Activated T-helper 1 cell treated with Interleukin-2 at 50 U/mL for 16 hours (primary cell): ENCODE measurements around the gene ANKRD55.
"Not testable (repeated sequence)": the region's sequence is repeated elsewhere in the genome, so short reads cannot be mapped to it uniquely, and the experiment has no call there.

Experiments used
- DNase-seq: peaks from one replicate; pipeline ENCODE4 v3.0.0-alpha.2; 2020; ENCODE audit warnings: low read depth

Gene ANKRD55

DNA sequence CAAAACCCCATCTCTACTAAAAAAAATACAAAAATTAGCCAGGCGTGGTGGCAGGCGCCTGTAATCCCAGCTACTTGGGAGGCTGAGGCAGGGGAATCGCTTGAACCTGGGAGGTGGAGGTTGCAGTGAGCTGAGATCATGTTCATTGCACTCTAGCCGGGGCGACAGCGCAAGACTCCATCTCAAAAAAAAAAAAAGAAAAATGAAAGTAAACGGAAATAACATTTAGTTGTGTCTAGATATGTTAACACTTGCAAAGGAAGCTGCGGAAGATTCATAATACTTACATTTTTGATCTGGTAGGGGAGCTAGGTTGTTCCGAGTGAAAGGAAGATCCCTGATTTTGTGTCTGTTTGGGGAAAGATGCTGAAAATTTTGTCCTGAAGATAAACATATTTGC lies 130.9 kb downstream of the ANKRD55 start:
- DNase-seq: not testable (repeated sequence)

DNA sequence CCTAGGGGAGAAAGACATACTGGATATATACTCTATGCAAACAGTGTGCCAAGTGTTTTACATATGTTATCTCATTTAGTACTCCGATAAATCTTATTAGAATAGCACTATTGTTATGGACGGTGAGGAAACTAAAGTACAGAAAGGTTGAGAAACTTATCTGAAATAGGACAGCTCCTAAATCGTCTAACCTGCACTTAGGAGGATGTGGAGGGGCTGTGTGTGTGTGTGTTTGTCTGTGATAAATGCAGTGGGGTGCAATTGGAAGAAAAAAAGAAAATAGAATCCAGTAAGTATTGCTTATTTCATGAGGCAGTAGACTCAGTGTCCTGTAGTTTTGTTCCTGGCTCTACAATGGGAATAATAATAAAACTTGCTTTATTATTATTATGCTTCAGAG lies 131.9 kb downstream of the ANKRD55 start:
- no peak for DNase-seq

- no peak for DNase-seq
Measured at GRCh38 chr5:56100439-56101176, 132.5 kb downstream of the ANKRD55 start.

DNA sequence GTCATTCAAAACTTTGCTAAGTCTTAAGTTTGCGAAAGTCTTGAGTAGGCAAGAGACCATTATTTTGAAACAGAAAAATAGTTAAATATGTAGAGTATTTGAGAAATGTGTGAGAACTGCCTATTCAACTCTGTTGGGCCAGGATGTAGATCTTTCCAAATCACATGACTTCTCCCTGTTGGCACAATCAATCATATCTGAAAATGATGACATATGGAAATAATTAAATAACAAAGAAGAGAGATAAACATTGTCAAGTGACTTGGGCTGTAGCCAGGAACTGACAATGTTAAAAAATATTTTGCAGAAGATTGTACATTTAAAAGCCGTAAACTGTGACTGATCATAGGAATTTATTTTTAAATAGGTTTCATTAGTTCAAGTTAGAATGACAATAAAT lies 133.8 kb downstream of the ANKRD55 start:
- DNase-seq: no peak

DNA sequence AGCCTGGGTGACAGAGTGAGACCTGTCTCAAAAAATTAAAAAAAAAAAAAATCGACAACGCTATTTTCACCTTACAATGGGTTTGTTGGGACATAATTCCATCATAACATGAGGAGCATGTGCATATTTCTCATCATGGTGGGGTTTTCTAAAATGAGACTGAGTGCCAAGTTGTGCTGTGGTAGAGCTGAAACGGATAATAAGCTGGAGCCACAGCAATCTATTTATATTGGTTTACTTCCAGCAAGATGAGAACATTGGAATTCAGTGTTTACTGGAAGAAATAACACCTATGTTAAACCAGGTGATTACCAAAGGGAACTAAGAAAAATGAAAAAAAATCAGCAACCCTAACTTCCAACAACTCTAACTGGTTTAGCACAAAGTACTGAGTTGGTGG lies 136.1 kb downstream of the ANKRD55 start:
- DNase-seq: no peak

GRCh38 chr5:56095579-56096102 lies 137.5 kb downstream of the ANKRD55 start:
- no peak for DNase-seq

DNA sequence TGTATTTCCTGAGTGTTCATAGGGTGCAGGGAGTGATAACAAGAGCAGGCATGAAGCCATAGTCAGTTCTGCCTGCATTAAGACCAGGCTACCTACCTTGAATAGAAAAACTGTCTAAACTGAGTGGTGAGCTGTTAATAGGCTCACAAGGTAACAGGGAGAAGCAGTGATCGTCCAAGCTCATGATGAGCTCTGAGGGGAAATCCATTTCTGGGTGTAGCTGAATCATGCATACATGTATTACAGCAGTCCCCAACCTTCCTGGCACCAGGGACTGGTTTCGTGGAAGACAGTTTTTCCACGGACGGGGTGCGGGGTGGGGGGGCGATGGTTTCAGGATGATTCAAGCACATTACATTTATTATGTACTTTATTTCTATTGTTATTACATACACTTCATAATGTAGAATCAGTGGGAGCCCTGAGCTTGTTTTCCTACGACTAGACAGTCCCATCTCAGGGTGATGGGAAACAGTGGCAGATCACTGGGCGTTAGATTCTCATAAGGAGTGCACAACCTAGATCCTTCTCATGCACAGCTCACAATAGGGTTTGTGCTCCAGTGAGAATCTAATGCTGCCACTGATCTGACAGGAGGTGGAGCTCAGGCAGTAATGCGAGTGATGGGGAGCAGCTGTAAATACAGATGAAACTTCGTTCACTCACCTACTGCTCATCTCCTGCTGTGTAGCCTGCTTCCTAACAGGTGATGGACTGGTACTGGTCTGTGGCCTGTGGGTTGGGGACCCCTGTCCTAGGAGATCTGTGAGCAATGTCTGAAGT lies 138.4 kb downstream of the ANKRD55 start:
- no peak for DNase-seq

GRCh38 chr5:56093970-56094369 lies 139.2 kb downstream of the ANKRD55 start:
- no peak for DNase-seq

- DNase-seq: no peak
Measured at GRCh38 chr5:56092115-56092514, 141.0 kb downstream of the ANKRD55 start.

- DNase-seq: no peak
Measured at GRCh38 chr5:56091664-56092063, 141.5 kb downstream of the ANKRD55 start.

GRCh38 chr5:56090793-56091460 lies 142.2 kb downstream of the ANKRD55 start:
- DNase-seq: no peak

GRCh38 chr5:56088967-56089829 lies 143.9 kb downstream of the ANKRD55 start:
- no peak for DNase-seq

- DNase-seq: no peak
Measured at GRCh38 chr5:56088431-56088949, 144.6 kb downstream of the ANKRD55 start.

GRCh38 chr5:56085193-56085592 lies 147.9 kb downstream of the ANKRD55 start:
- DNase-seq: no peak

GRCh38 chr5:56083286-56083854 lies 149.8 kb downstream of the ANKRD55 start:
- DNase-seq: no peak

DNA sequence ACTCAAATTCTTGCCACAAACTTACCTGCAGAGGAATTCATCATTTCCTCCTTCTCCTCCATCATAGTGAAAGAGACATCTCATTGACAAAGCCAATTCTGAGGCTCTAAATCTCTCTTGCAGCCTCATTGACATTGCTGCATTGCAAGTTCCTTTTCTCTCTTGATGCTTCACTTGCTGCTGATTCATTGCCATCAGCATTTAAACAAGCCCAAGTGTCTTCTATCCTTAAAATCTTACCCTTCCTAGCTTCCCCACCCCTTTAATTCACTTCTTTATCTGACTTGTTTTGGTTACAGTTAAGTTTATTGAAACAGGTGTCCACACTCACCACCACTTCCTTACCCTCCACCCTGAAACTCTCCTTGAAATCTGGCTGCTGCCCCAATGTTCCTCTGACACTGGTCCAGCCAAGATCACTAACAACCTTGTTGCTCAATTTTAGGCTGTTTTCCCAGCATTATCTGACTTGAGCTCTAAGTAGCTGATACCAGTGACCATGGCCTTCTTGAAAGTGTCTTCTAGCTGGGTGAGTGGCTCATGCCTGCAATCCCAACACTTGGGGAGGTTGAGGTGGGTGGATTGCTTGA lies 152.0 kb downstream of the ANKRD55 start:
- not testable (repeated sequence) for DNase-seq

GRCh38 chr5:56080375-56081052 lies 152.6 kb downstream of the ANKRD55 start:
- DNase-seq: no peak

DNA sequence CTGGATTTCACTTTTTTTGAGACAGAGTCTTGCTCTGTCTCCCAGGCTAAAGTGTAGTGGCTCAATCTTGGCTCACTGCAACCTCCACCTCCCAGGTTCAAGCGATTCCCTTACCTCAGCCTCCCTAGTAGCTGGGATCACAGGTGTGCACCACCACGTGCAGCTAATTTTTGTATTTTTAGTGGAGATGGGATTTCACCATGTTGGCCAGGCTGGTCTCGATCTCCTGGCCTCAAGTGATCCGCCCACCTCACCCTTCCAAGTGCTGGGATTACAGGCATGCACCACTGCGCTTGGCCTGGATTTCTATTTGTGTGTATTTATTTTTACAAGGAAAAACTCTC lies 154.0 kb downstream of the ANKRD55 start:
- not testable (repeated sequence) for DNase-seq

DNA sequence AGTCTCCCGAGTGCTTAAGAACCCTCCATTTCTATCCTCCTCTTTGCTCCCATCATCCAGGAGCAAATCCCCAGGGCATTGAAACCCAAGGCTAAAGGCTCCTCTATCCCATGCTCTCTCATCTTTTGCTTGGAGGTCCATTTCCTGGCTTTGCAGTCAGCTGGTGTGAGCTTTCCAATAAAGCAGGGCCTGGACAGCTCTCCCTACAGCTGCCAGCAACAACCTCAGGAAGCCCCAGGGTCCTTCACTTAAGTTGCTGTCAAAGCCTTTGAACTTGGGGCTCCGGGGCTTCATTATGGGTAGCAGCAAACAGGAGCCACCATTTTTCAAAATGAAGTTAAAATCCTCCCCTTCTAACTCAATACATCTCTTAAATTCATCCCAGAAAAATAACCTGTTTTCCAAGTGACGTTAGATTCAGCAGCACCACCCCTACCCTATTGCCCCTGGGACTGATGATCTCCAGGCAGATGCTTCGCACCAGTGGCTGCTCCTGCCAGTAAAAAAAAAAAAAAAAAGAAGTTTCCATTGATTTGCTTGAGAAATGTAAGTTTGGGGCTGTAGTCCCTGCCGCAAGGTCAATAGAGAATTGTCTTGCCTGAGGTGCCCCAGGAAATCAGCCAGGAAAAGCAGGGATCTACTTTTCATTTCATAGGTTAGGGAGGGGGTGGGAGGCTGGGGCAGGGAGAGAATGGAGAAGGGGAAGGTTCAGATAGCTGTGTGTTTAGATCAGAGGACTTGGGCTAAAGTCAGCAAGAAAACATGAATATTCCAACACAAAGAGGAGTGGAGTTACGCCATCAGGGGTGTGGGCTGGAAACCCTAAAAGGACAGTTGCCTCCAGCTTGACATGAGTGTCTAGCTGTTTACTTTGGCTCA lies 154.6 kb downstream of the ANKRD55 start:
- no peak for DNase-seq
